Measurements from ENCODE around the gene MYPOP.

The MYPOP gene

GRCh38 chr19:45862564-45863334 is 39.7 kb downstream of the MYPOP start, which contains the start of gene SYMPK:
TSS of gene SYMPK (minus strand) at chr19:45863147. CDS start at chr19:45854495, 8,652 bp downstream.
- peak; percentile 99 to 100 for DNase-seq

DNA sequence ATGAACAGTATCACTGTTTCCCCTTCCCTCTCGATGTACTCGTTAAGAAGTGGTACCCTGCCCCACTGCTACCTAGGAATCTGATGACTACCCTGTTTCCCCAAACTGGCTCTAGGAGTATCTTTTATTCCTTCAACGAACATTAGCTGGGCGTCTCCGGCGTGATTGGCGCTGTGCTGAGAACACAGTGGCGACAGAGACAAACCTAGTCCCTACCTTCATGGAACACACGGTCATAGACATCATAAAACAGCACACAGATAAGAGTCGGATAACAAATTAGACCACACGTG is 40.2 kb downstream of the MYPOP start:
- no peak for DNase-seq

GRCh38 chr19:45860359-45861259 is 41.8 kb downstream of the MYPOP start:
- no peak for DNase-seq

DNA sequence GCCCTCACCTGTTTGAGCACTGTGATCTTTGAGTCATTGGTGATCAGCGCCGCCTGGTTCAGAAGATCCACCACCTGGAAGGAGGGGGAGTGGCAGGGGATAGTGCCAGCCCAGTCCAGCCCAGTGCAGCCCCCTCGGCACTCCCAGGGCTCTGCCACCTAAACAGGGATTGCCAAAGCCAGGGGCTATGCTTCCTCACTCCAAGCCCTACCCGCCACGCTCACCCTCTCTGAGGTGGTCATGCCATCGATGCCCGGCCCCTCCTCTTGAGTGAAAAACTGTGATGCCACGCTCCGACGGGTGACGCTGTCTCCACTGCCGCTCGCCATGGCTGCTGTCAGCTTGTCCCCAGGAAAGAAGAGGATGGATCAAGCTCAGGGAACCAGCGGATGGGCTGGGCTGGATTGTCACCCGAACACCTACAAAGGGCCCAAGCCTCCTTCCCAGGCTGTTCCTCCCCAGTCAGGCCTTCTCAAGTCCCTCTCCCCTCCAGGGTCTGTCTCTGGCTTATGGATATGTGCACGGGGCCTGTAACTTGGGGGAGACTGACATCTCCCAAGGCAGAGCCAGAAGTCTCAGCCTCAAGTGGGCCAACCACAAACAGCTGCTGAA is 48.1 kb downstream of the MYPOP start:
- DNase-seq: no peak

DNA sequence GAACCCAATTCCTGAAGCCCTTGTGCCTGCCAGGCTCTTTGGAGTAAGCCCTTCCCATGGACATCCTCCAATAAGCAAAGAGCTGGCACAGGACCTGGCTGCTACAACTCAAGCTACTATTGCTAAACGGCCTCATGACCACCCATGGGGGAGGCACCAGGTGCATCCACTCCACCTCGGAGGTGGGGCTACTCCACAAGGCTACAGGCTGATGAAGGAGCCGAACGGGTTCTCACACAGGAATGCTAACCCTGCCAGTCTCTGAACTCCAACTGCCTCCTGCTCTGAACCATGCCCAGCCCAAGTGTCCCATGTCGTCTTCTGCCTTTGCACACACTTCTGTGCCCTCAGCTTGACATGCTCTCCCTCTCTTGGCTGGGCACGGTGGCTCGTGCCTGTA is 49.4 kb downstream of the MYPOP start:
- no peak for DNase-seq

DNA sequence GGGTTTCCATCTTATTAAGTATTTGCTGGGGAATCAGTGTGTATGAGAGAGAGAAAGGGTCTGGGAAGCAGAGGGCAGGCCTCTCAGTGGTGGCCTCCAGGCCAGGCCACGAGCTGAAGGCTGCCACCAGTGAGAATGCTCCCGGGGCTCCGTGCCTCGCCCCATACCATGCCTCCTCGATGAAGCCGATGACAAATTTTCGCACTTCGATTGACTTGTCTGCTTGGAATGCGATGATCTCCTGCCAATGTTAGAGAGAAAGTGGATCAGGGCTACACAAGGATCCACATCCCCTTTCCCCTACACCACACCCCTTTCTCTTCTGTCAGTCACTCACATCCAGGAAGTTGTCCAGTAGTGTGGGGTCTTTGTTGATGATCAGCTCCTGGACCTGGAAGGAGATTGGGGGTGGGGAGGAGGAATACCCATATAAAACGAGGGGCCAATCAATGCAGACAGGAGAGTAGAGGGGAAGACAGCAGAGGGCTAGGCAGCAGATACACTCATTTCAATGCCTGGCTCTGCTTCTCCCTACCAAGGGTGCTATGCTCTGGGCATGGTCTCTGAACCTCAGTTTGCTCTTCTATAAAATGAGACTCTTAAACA is 50.2 kb downstream of the MYPOP start:
- no peak for DNase-seq

DNA sequence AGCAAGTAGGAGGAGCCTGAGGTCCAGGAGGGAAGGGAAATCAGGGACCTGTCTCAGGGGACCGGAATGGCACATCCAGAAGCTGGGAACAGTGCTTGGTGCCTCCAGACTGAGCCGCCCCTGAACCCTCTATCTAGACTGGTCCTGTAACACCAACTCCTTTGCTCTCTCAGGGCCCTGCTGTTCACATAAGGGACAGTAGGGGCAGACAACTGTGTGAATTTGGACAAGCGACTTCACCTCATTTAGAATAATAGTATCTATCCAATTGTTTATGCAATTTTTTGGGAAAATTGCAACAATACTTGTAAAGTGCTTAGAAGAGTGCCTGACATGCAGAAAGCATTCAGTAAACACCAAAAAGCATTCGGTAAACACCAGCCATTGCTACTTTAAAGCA is 53.5 kb downstream of the MYPOP start:
- no peak for DNase-seq

GRCh38 chr19:45847663-45848062 is 54.8 kb downstream of the MYPOP start:
- no peak for DNase-seq

GRCh38 chr19:45842198-45842597 is 60.2 kb downstream of the MYPOP start:
- DNase-seq: no peak
